Measurements from ENCODE around the gene DNASE1L1.

DNA sequence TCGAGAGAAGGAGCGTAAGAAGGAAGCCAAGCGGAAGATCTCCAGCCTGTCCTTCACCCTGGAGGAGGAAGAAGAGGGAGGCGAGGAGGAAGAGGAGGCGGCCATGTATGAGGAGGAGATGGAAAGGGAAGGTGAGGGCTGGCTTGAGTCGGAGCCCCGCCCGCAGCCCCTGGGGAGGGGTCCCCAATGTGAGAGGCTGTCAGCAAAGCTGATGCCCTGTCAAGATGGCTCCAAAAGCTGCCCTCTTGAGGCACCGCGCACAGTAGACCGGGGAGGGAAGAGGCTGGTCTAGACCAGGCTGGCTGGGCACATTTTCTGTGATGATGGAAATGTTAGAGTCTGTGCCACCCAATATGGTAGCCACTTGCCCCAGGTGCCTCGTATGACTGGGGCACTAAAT, 37.4 kb upstream of the DNASE1L1 start:
- TF ChIP-seq, protein P1, sequence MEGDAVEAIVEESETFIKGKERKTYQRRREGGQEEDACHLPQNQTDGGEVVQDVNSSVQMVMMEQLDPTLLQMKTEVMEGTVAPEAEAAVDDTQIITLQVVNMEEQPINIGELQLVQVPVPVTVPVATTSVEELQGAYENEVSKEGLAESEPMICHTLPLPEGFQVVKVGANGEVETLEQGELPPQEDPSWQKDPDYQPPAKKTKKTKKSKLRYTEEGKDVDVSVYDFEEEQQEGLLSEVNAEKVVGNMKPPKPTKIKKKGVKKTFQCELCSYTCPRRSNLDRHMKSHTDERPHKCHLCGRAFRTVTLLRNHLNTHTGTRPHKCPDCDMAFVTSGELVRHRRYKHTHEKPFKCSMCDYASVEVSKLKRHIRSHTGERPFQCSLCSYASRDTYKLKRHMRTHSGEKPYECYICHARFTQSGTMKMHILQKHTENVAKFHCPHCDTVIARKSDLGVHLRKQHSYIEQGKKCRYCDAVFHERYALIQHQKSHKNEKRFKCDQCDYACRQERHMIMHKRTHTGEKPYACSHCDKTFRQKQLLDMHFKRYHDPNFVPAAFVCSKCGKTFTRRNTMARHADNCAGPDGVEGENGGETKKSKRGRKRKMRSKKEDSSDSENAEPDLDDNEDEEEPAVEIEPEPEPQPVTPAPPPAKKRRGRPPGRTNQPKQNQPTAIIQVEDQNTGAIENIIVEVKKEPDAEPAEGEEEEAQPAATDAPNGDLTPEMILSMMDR (conservative IDR thresholded peaks at IDR 0.05; ENCODE audit: low read depth, low read length) = no peak
- TF ChIP-seq EZH2 (IDR thresholded peaks at IDR 0.05; ENCODE audit: borderline replicate concordance, low read depth, low read length, poor library complexity, severe bottlenecking) = no peak

All from A673 (cell line).